LHCN-M2 (cell line): ENCODE data around the gene ELAVL1. TPM values are rescaled to one million over a fixed set of nuclear protein-coding genes. Genes with fewer than 3 reads are reported as not detected.
"Not testable (repeated sequence)": the region's sequence is repeated elsewhere in the genome, so short reads cannot be mapped to it uniquely, and the experiment has no call there.

Source experiments
- DNase-seq: peaks from one replicate; pipeline ENCODE4 v3.0.0-alpha.2; 2012; ENCODE audit warnings: low read depth
- total RNA-seq: library from RNA; depleted of rRNA; stranded (reverse); fragments of >200 nt; gene quantifications from 2 replicates; pipeline ENCODE4 v1.2.3, GENCODE V29; 2014

The ELAVL1 gene
- total RNA-seq, 1 experiment from 2014 or later, result 62.4 TPM

GRCh38 chr19:7924241-7924640 is 81.2 kb downstream of the ELAVL1 start:
- DNase-seq, result no peak

DNA sequence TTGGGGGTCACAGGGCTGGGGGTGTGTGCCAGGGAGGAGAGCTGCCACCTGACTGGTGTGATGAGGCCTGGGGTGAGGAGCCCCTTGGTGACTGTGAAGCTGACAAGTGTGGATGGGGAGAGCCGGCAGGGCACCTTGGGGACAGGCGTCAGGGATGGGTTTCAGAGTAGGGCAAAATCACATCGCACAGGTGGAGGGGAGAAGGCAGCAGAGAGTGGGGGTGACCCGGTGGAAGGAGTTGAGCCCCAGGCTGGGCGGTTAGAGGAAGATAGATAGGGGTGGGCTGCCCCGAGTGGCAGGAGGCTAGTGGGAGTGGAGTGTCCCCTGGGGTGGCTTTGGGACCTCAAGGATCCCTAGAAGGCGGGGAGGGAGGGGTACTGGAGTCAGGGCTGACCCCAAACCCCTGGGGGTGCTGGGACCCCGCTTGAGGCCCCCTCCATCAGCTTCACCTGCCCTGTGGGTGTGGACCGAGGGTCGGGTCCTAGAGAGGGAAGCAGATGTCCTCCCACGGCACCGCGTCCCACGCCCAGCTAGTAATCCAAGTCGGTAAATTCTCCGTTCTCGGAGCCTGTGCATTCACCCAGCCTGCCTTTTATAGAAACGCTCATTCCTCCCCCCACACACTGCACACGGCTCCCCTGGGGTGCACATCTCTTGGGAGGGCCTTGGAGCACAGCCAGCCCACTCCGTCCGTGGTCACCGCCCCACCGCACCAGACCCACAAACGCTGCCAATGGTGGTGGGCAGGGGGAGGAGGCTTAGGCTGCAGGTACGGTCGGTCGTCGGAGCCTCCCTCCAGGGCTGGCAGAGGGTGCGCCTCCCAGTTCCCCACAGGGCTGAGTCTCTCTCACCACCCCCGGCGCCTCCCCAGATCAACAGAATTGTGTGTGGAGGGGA is 81.9 kb downstream of the ELAVL1 start:
- no peak for DNase-seq

- DNase-seq, result no peak
Measured at GRCh38 chr19:7922836-7923195, 82.6 kb downstream of the ELAVL1 start.

GRCh38 chr19:7921967-7922835 is 83.2 kb downstream of the ELAVL1 start:
- no peak for DNase-seq

- DNase-seq, result no peak
Measured at GRCh38 chr19:7921302-7921966, 84.0 kb downstream of the ELAVL1 start.

DNA sequence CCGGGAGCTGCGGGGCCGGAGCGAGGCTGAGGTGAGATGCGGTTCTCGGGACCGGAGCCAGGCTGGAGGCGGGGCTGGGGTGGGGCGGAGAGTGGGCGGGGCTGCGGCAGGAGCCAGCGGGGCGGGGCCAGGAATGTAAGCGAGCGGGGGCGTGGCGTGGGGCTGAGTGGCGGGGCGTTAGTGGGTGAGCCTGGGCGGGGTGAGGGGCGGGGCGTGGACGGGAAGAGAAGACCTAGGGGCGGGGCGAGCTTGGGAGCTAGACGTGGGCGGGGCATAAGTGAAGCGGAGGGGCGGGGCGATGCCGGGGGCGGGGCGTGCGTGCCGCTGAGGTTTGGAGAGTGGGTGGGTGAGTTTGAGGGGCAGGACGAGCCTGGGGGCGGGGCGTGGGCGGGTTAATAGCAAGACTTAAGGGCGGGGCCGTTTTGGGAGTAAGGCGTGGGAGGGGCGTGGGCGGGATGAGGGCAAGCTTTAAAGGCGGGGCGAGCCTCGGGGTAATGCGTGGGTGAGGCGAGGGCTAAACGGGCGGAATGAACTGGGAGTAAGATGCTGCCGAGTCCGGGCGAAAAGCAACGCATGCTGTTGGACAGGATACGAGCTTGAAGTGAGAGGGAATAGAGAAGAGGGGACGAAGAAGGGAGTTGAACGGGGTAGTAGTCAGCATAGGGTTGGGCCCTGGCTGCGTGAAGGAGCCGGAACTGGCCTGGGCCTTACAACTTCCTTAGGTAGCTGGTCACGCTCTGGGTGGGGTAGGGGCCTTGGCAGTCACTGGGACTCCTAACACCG is 84.7 kb downstream of the ELAVL1 start:
- peak; percentile 92 for DNase-seq

GRCh38 chr19:7919610-7920518 is 85.6 kb downstream of the ELAVL1 start, which contains the start of gene SNAPC2:
SNAPC2 (plus strand) TSS chr19:7920338; CDS start chr19:7920367, 29 bp downstream.
- peak; percentile 92 for DNase-seq

- no peak for DNase-seq
Measured at GRCh38 chr19:7918615-7919421, 86.6 kb downstream of the ELAVL1 start.

DNA sequence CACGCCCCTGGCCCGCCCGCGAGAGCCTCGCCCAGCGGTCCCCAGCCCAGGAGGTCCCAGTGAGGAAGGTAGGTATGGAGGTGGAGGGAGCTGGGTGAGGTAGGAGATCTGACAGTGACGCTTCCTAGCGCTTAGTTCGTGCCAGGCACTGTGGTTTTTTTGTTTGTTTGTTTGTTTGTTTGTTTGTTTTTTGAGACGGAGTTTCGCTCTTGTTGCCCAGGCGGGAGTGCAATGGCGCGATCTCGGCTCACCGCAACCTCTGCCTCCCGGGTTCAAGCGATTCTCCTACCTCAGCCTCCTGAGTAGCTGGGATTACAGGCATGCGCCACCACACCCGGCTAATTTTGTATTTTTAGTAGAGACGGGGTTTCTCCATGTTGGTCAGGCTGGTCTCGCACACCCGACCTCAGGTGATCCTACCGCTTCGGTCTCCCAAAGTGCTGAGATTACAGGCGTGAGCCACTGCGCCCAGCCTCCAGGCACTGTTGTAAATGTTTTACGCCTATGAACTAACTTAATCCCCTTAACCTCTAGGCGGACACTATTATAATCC is 87.3 kb downstream of the ELAVL1 start:
- DNase-seq, result not testable (repeated sequence)

- DNase-seq, result peak; percentile 29
Measured at GRCh38 chr19:7917267-7918061, 88.0 kb downstream of the ELAVL1 start.

DNA sequence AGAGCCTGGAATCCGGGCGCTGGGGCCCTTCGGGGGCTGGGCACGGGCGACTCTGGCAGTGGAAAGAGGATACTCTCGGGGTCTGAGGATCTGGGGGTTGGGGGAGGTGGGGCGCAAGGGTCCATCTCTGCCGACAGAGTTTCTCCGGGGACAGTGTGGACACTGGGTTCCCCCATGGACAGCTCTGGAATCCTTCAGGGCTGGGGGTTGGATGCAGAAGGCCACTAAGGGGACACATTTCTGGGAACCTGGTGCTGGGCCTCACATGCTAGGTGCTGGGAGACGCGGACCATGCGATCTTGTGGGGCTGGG is 88.5 kb downstream of the ELAVL1 start:
- no peak for DNase-seq

- DNase-seq, result peak; percentile 22
Measured at GRCh38 chr19:7916103-7916954, 89.1 kb downstream of the ELAVL1 start.

DNA sequence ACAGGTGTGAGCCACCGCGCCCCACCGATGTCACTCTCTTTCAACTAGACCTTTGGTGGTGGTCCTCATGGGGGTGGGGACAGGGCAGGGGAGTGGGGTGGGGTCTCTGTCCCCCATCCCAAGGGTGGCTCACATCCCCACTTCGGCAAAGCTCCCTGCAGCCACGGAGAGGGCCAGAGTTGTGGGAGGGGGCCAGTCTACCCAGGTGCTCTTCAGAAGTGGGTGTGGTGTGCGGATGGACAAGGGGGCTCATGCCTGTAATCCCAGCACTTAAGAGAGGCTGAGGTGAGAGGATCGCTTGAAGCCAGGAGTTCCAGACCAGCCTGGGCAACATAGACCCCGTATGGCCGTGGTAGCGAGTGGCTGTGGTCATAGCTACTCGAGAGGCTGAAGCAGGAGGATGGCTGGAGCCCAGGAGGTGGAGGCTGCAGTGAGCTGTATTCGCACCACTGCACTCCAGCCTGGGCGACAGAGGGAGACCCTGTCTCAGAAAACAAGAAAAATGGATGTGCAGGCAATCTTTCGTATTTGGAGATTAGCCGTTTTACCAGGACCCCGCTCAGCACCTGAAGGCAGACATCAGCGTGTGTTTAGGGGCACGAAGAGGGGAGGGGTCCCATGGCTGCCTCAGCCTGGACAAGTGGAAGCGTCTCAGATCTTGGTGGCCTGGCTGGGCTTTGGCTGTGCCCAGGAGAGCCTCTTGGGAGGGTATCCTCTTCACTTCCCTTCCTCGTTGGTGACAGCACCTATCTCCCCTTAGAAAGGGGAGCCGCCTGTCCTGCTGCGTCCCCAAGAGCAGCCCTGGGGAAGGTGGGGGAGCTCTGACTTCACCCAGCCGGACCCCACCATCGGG is 90.0 kb downstream of the ELAVL1 start:
- DNase-seq, result no peak

DNA sequence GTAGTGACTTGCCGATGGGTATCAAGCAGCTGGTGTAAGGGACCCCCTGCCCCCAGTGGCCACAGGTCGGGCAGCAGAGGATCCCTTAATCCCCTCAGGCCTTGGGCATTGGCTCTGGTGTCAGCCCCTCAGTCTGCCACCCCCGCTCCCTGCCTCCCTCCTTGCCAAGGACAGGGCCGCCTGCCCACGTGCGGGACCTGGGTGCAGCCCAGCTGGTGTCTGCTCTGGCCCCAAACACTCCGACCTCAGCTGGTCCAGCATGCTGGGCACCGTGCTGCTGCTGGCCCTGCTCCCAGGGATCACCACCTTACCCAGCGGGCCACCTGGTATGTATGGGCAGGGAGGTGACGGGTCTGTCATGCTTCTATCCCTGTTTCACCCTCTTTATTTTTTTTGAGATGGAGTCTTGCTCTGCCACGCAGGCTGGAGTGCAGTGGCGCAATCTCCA is 90.8 kb downstream of the ELAVL1 start, which contains the start of gene TGFBR3L:
TSS of gene TGFBR3L (plus strand) at position 233 of the 448 bp plus-strand sequence.
- no peak for DNase-seq

DNA sequence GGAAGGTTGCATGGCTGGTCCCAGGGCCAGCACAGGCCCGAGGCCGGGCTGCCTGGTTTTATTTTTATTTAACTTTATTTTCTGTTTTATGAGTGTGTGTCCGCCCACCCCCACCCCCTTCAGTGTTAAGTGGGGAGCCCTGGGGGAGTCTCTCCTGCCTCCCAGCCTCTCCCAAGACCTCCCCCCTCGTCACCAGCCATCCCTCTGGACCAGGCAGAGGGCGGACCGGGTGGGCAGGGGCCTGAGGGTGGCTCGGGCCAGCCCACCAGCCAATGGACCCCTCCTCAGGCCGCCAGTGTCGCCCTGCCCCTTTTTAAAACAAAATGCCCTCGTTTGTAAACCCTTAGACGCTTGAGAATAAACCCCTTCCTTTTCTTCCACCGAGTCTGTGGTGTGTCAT is 91.3 kb downstream of the ELAVL1 start:
- DNase-seq, result no peak

- no peak for DNase-seq
Measured at GRCh38 chr19:7913652-7914051, 91.8 kb downstream of the ELAVL1 start.
